HepG2 (cell line): ENCODE data around the gene MAPK14. TPM values are rescaled to one million over a fixed set of nuclear protein-coding genes. Genes with fewer than 3 reads are reported as not detected.

ENCODE experiments used
- ATAC-seq: fragments of 200-7000 bp; cut with Tn5 transposase; 3 replicates; pipeline ENCODE4 v1.9.1; 2020; ENCODE audit warnings: mild to moderate bottlenecking, moderate library complexity
- BruUV-seq: library from RNA; stranded (reverse); fragments of 400-500 nt; replicated peaks from 2 replicates; lab custom pipeline; 2021; lab: Mats Ljungman, UMichigan
- CTCF ChIA-PET: fragments of 300-600 bp; formaldehyde crosslinking; extraction: SDS; loops from one replicate; lab custom pipeline; 2021; ENCODE audit warnings: low total read pairs, inconsistent platforms, low intra/inter-chr PET ratio; lab: Yijun Ruan, JAX
- POLR2A ChIA-PET: fragments of 350-600 bp; sonication (Branson Sonifier 250); formaldehyde crosslinking; loops from one replicate; lab custom pipeline; 2020; ENCODE audit warnings: antibody characterized with exemption, inconsistent platforms; lab: Yijun Ruan, JAX
- DNase-seq: peaks from one replicate; pipeline ENCODE4 v3.0.0-alpha.2; 2015; ENCODE audit warnings: low spot score
- FAIRE-seq: peaks from 3 replicates; lab custom pipeline; 2011; peaks lifted over from hg19 to GRCh38; lab: Jason Lieb, UNC
- H2AFZ ChIP-seq: one replicate; pipeline ENCODE4 v1.6.1; 2011; ENCODE audit warnings: low read length, inconsistent platforms
- H3K27ac ChIP-seq: fragments of 300-600 bp; 3 replicates; pipeline ENCODE4 v1.8.0; 2011; ENCODE audit warnings: mixed run types, mild to moderate bottlenecking, mixed read lengths, low read length, inconsistent platforms; ENCODE audit not compliant: insufficient read depth; ENCODE audit errors: extremely low read length
- H3K27me3 ChIP-seq, 2 experiments: fragments of 200-600 bp in 1 of 2; 2 replicates in 1 of 2; 3 replicates in 1 of 2; pipeline versions ENCODE4 v1.6.0 to v1.8.0; 2011; ENCODE audit warnings: low read length in 2 of 2, mild to moderate bottlenecking in 2 of 2, moderate library complexity in 2 of 2, inconsistent platforms in 1 of 2; ENCODE audit not compliant: insufficient read depth in 2 of 2, control insufficient read depth in 1 of 2
- H3K36me3 ChIP-seq, 2 experiments: fragments of 200-600 bp in 1 of 2; replicated peaks in 1 of 2; 2 replicates in 1 of 2; 3 replicates in 1 of 2; pipeline versions ENCODE4 v1.5.1 to v1.8.0; 2011; ENCODE audit warnings: low read length in 2 of 2, inconsistent platforms in 1 of 2; ENCODE audit not compliant: insufficient read depth in 2 of 2, control insufficient read depth in 1 of 2
- H3K4me1 ChIP-seq: 2 replicates; pipeline ENCODE4 v1.5.1; 2012; ENCODE audit warnings: low read length, inconsistent platforms; ENCODE audit not compliant: insufficient read depth
- H3K4me2 ChIP-seq: 2 replicates; pipeline ENCODE4 v1.6.0; 2011; ENCODE audit warnings: low read depth, low read length, inconsistent platforms
- H3K4me3 ChIP-seq, 3 experiments: fragments of 200-600 bp in 1 of 3; sonication (generic), shearing (Covaris generic) in 1 of 3; replicated peaks in 1 of 3; 2 replicates each; pipeline ENCODE4 v1.5.1; 2011 to 2016; ENCODE audit warnings: low read length in 3 of 3, inconsistent platforms in 2 of 3, low read depth in 2 of 3, mild to moderate bottlenecking in 2 of 3, control low read depth in 1 of 3, mixed read lengths in 1 of 3; ENCODE audit not compliant: insufficient read depth in 1 of 3
- H3K79me2 ChIP-seq: one replicate; pipeline ENCODE4 v1.6.1; 2011; ENCODE audit warnings: low read length, inconsistent platforms; ENCODE audit not compliant: insufficient read depth
- H3K9ac ChIP-seq: 2 replicates; pipeline ENCODE4 v1.6.0; 2011; ENCODE audit warnings: mild to moderate bottlenecking, low read depth, low read length, inconsistent platforms; ENCODE audit not compliant: insufficient read depth
- H3K9me3 ChIP-seq: 2 replicates; pipeline ENCODE4 v1.5.1; 2012; ENCODE audit warnings: mild to moderate bottlenecking, low read length
- H4K20me1 ChIP-seq: 2 replicates; pipeline ENCODE4 v1.6.0; 2011; ENCODE audit warnings: inconsistent platforms, mild to moderate bottlenecking, low read length, moderate library complexity; ENCODE audit not compliant: insufficient read depth
- HES4 ChIP-seq: sonication (generic); formaldehyde crosslinking; IDR thresholded peaks from 2 replicates; pipeline ENCODE4 v1.9.0; 2021; ENCODE audit warnings: mild to moderate bottlenecking, missing genetic modification reagents, borderline replicate concordance
- NFAT5 ChIP-seq: sonication (generic); formaldehyde crosslinking; IDR thresholded peaks from 2 replicates; pipeline ENCODE4 v1.4.0; 2020; ENCODE audit warnings: missing genetic modification reagents
- SMAD9 ChIP-seq: sonication (generic); formaldehyde crosslinking; IDR thresholded peaks from 2 replicates; pipeline ENCODE4 v1.5.1; 2020; ENCODE audit warnings: mild to moderate bottlenecking, missing genetic modification reagents
- XRCC5 ChIP-seq: fragments of 200-400 bp; formaldehyde crosslinking; optimal IDR thresholded peaks from 2 replicates; pipeline ENCODE3; 2017; ENCODE audit warnings: mild to moderate bottlenecking, low read length
- ZNF101 ChIP-seq: sonication (generic); formaldehyde crosslinking; IDR thresholded peaks from 2 replicates; pipeline ENCODE4 v1.4.0; 2020; ENCODE audit warnings: mild to moderate bottlenecking, low read depth, missing genetic modification reagents, borderline replicate concordance
- ZNF280B ChIP-seq: sonication (generic); formaldehyde crosslinking; IDR thresholded peaks from 2 replicates; pipeline ENCODE4 v1.5.0; 2020; ENCODE audit warnings: missing genetic modification reagents, mild to moderate bottlenecking, borderline replicate concordance
- ZNF557 ChIP-seq: sonication (generic); formaldehyde crosslinking; IDR thresholded peaks from 2 replicates; pipeline ENCODE4 v1.4.0; 2020; ENCODE audit warnings: missing genetic modification reagents
- WGBS: methylation state at CpG from one replicate; pipeline ENCODE4 v1.1.6; 2017; ENCODE audit warnings: low lambda C conversion rate; 5-methylcytosine and 5-hydroxymethylcytosine counted together
- in situ Hi-C: cut with HindIII; loops from 2 replicates; pipeline ENCODE4 v1.10.0; 2017; ENCODE audit warnings: low pct_unique_long_range_greater_than_20kb; ENCODE audit not compliant: extremely low pct_ligation_motif_present
- intact Hi-C: fragments of 100-400 bp; cut with micrococcal nuclease; formaldehyde crosslinking; loops from one replicate; pipeline ENCODE4 v1.10.0; 2022; ENCODE audit not compliant: unreplicated experiment
- polyA plus RNA-seq, 8 experiments: library from polyadenylated mRNA; depleted of rRNA in 3 of 8; stranded (reverse) in 7 of 8; unstranded in 1 of 8; fragments of >200 nt; fragmentation: Illumina TruSeq in 4 of 8; extraction: Trizol in 4 of 8; gene quantifications; 2 replicates each; pipeline versions ENCODE4 v1.2.1 to v1.2.3, GENCODE V29; 2011 to 2016; ENCODE audit warnings: low read depth in 4 of 8, missing spikeins in 1 of 8, mixed read lengths in 1 of 8; ENCODE audit not compliant: insufficient read depth in 1 of 8
- total RNA-seq, 5 experiments: library from RNA; depleted of rRNA; stranded (reverse); fragments of >200 nt; fragmentation: Illumina TruSeq; extraction: Trizol; gene quantifications; 2 replicates each; pipeline ENCODE4 v1.2.3, GENCODE V29; 2016; ENCODE audit warnings: low read depth in 1 of 5
- TF ChIP-seq, protein P1 (sequence below): sonication (generic); formaldehyde crosslinking; IDR thresholded peaks from 2 replicates; pipeline ENCODE4 v1.5.1; 2020; ENCODE audit warnings: missing genetic modification reagents, mild to moderate bottlenecking, borderline replicate concordance

The MAPK14 gene
- total and polyA plus RNA-seq, 2 of the 13 experiments (the other 11 are each of a cell fraction or from before 2014, with no cell fraction given) = 66.3 to 67.3 TPM

GRCh38 chr6:36034441-36034840 lies 6.8 kb downstream of the MAPK14 start:
- Histone ChIP-seq H3K79me2 (peaks cover 99% of the 10 kb centered on the region), H3K4me3 (no peak overlapping the region), H3K4me2 (no peak overlapping the region), H3K27ac (peak overlapping the region; percentile 1), H3K27me3 (no peaks in the 10 kb centered on the region), H3K9ac (no peak overlapping the region), H3K9me3 (no peaks in the 10 kb centered on the region), H3K4me1 (peaks cover 70% of the 10 kb centered on the region), H3K36me3 (peaks cover 0 to 2% of the 10 kb centered on the region in 2 experiments; a peak in 2 of 5 replicates), H2AFZ (no peak overlapping the region), H4K20me1 (peaks cover 72% of the 10 kb centered on the region)
- TF ChIP-seq ZNF557 (CRISPR knock-in tag) = no peak
- TF ChIP-seq, protein P1, sequence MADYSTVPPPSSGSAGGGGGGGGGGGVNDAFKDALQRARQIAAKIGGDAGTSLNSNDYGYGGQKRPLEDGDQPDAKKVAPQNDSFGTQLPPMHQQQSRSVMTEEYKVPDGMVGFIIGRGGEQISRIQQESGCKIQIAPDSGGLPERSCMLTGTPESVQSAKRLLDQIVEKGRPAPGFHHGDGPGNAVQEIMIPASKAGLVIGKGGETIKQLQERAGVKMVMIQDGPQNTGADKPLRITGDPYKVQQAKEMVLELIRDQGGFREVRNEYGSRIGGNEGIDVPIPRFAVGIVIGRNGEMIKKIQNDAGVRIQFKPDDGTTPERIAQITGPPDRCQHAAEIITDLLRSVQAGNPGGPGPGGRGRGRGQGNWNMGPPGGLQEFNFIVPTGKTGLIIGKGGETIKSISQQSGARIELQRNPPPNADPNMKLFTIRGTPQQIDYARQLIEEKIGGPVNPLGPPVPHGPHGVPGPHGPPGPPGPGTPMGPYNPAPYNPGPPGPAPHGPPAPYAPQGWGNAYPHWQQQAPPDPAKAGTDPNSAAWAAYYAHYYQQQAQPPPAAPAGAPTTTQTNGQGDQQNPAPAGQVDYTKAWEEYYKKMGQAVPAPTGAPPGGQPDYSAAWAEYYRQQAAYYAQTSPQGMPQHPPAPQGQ = no peak
- WGBS = 95% methylated on average over 3 of the region's 3 CpGs
- FAIRE-seq (no peak), DNase-seq (no peak), ATAC-seq (no peak)
- in situ Hi-C loops = no loop called here
- ChIA-PET POLR2A (no interaction called here), CTCF (no interaction called here)
- BruUV-seq = no TSS peak
- intact Hi-C loops = no loop called here

GRCh38 chr6:36035225-36035624 lies 7.6 kb downstream of the MAPK14 start:
- Histone ChIP-seq H3K9ac (no peak overlapping the region), H2AFZ (no peak overlapping the region), H3K79me2 (peaks cover 99% of the 10 kb centered on the region), H3K27me3 (no peaks in the 10 kb centered on the region), H3K4me2 (no peak overlapping the region), H3K9me3 (no peaks in the 10 kb centered on the region), H3K36me3 (peaks cover 0 to 2% of the 10 kb centered on the region in 2 experiments; a peak in 2 of 5 replicates), H3K27ac (no peak overlapping the region), H3K4me3 (no peak overlapping the region), H4K20me1 (peaks cover 71% of the 10 kb centered on the region), H3K4me1 (peaks cover 74% of the 10 kb centered on the region)
- no peak for FAIRE-seq
- 93% methylated on average over 4 of the region's 4 CpGs for WGBS
- no peak for ATAC-seq
- DNase-seq = no peak
- CTCF ChIA-PET = no interaction called here
- POLR2A ChIA-PET = no interaction called here
- no TSS peak for BruUV-seq
- intact Hi-C loops (no loop called here), in situ Hi-C loops (no loop called here)
- TF ChIP-seq NFAT5 (CRISPR knock-in tag) = no peak
- TF ChIP-seq HES4 (CRISPR knock-in tag) = no peak
- TF ChIP-seq ZNF280B = no peak
- no peak for TF ChIP-seq SMAD9 (CRISPR knock-in tag)
- no peak for TF ChIP-seq XRCC5
- TF ChIP-seq ZNF101 (CRISPR knock-in tag) = no peak
